Parathyroid adenoma (tissue), 2 donors: ENCODE results near the gene PRDM10.
A peak's percentile ranks its signal among the peaks of the same experiment; 100 is the strongest.
"Not testable (repeated sequence)": the region's sequence is repeated elsewhere in the genome, so short reads cannot be mapped to it uniquely, and the experiment has no call there.

Experiments
- H2AFZ ChIP-seq: fragments of 300-600 bp; sonication (generic); one replicate; pipeline ENCODE4 v1.7.0; 2017; ENCODE audit warnings: antibody characterized with exemption, mild to moderate bottlenecking
- H3K27ac ChIP-seq: fragments of 300-600 bp; sonication (generic); one replicate; pipeline ENCODE4 v1.7.0; 2017
- H3K27me3 ChIP-seq: fragments of 300-600 bp; sonication (generic); one replicate; pipeline ENCODE4 v1.7.0; 2017; ENCODE audit warnings: low read length; ENCODE audit not compliant: control insufficient read depth, insufficient read depth
- H3K36me3 ChIP-seq: fragments of 300-600 bp; sonication (generic); one replicate; pipeline ENCODE4 v1.7.0; 2017; ENCODE audit warnings: low read length; ENCODE audit not compliant: control insufficient read depth, insufficient read depth
- H3K4me1 ChIP-seq: fragments of 300-600 bp; sonication (generic); one replicate; pipeline ENCODE4 v1.7.0; 2017; ENCODE audit warnings: control low read depth
- H3K4me2 ChIP-seq: fragments of 300-600 bp; sonication (generic); one replicate; pipeline ENCODE4 v1.7.0; 2017; ENCODE audit warnings: low read length
- H3K4me3 ChIP-seq: fragments of 300-600 bp; sonication (generic); one replicate; pipeline ENCODE4 v1.7.0; 2017; ENCODE audit warnings: low read depth, low read length
- H3K79me2 ChIP-seq: fragments of 300-600 bp; sonication (generic); one replicate; pipeline ENCODE4 v1.7.0; 2017; ENCODE audit warnings: control low read depth
- H3K9ac ChIP-seq: fragments of 300-600 bp; sonication (generic); one replicate; pipeline ENCODE4 v1.7.0; 2017; ENCODE audit warnings: mild to moderate bottlenecking
- H3K9me3 ChIP-seq: fragments of 300-600 bp; sonication (generic); one replicate; pipeline ENCODE4 v1.7.0; 2017; ENCODE audit warnings: low read length; ENCODE audit not compliant: control insufficient read depth
- CTCF ChIP-seq: fragments of 300-600 bp; sonication (generic); IDR thresholded peaks from one replicate; pipeline ENCODE4 v1.7.0; 2017; ENCODE audit warnings: antibody characterized with exemption, mild to moderate bottlenecking
- donor health status: primary hyperparathyroidism.

The PRDM10 gene

GRCh38 chr11:130020323-130020722 is 17.7 kb upstream of the PRDM10 start:
- no peaks in the 10 kb centered on the region for H3K4me1 ChIP-seq
- TF ChIP-seq CTCF, result no peak
- no peaks in the 10 kb centered on the region for H3K79me2 ChIP-seq
- H3K9me3 ChIP-seq, result no peaks in the 10 kb centered on the region
- no peak overlapping the region for H3K4me2 ChIP-seq
- H3K4me3 ChIP-seq, result no peak overlapping the region
- no peak overlapping the region for H3K27ac ChIP-seq
- H3K36me3 ChIP-seq, result no peaks in the 10 kb centered on the region
- no peak overlapping the region for H2AFZ ChIP-seq
- no peaks in the 10 kb centered on the region for H3K27me3 ChIP-seq
- no peak overlapping the region for H3K9ac ChIP-seq

DNA sequence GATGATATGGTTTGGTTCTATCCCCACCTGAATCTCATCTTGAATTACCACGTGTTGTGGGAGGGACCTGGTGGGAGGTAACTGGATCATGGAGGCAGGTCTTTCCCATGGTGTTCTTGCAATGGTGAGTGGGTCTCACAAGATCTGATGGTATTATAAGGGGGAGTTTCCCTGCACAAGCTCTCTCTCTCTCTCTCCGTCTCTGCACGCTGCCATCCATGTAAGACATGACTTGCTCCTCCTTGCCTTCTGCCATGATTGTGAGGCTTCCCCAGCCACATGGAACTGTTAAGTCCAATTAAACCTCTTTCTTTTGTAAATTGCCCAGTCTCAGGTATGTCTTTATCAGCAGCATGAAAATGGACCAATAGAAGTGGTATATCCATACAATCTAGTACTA is 13.2 kb upstream of the PRDM10 start:
- H3K36me3 ChIP-seq, H3K27me3 ChIP-seq, H3K9ac ChIP-seq, H3K9me3 ChIP-seq, H3K79me2 ChIP-seq, H3K27ac ChIP-seq, H3K4me1 ChIP-seq, H3K4me3 ChIP-seq, H2AFZ ChIP-seq, H3K4me2 ChIP-seq: not testable (repeated sequence)

DNA sequence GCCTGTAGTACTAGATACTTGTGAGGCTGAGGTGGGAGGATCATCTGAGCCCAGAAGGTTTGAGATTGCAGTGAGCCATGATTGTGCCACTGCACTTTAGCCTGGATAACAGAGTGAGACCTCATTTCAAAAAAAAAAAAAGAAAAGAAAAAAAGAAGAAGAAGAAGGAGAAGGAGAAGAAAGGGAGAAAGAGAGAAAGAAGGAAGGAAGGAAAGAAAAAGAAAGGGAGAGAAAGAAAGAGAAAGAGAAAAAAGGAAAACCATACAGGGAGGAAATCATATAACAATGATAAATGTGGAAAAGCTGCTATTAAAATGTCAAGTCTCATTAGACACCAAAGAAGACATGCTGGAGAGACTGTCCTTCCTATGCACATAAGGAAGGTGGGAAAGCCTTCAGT is 5.7 kb upstream of the PRDM10 start:
- no peak overlapping the region for H3K4me2 ChIP-seq
- no peaks in the 10 kb centered on the region for H3K9me3 ChIP-seq
- no peaks in the 10 kb centered on the region for H3K27me3 ChIP-seq
- TF ChIP-seq CTCF, result no peak
- no peak overlapping the region for H2AFZ ChIP-seq
- H3K79me2 ChIP-seq, result no peaks in the 10 kb centered on the region
- no peak overlapping the region for H3K27ac ChIP-seq
- peaks cover 4% of the 10 kb centered on the region for H3K4me1 ChIP-seq
- no peak overlapping the region for H3K9ac ChIP-seq
- H3K4me3 ChIP-seq, result no peak overlapping the region
- no peaks in the 10 kb centered on the region for H3K36me3 ChIP-seq

DNA sequence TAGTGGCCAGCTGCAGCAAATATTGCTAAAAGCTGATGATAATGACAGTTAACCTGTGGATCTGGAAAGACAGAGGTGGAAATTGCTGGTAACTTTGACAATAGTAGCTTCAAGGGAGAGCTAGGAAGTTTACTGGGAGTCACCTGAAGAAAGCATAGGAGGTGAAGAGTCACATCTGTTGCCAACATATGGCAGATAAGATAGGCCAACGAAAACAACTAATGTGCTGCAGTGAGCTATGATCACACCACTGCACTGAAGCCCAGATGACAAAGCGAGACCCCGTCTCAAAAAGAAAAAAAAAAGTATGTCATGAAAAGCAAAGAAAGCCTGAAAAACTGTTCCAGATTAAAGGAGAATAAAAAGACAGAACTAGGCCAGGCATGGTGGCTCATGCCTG is 4.3 kb upstream of the PRDM10 start:
- H3K27me3 ChIP-seq, result no peaks in the 10 kb centered on the region
- H3K4me3 ChIP-seq, result no peak overlapping the region
- no peak overlapping the region for H2AFZ ChIP-seq
- no peaks in the 10 kb centered on the region for H3K36me3 ChIP-seq
- no peak overlapping the region for H3K4me2 ChIP-seq
- no peak for TF ChIP-seq CTCF
- H3K27ac ChIP-seq, result no peak overlapping the region
- H3K9ac ChIP-seq, result no peak overlapping the region
- H3K4me1 ChIP-seq, result peaks cover 4% of the 10 kb centered on the region
- H3K9me3 ChIP-seq, result no peaks in the 10 kb centered on the region
- no peaks in the 10 kb centered on the region for H3K79me2 ChIP-seq

DNA sequence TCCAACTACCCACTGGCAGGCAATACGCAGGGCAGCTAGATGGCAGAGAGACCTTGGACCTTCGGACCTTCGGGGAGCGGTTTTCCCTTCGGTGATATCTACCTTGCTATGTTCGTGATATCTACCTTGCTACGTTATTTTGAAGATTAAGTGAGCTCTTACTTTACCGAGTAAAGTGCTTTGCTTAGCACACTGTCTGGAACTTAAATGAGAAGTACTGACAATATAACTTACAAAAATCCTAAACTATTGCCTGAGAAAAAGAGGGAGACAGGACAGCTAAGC is 1.0 kb upstream of the PRDM10 start:
- H3K4me1 ChIP-seq, result peaks cover 4% of the 10 kb centered on the region
- no peaks in the 10 kb centered on the region for H3K36me3 ChIP-seq
- peak overlapping the region; percentile 91 for H3K4me2 ChIP-seq
- no peaks in the 10 kb centered on the region for H3K9me3 ChIP-seq
- peak overlapping the region; percentile 84 for H3K4me3 ChIP-seq
- H3K27me3 ChIP-seq, result no peaks in the 10 kb centered on the region
- H3K9ac ChIP-seq, result peak overlapping the region; percentile 80
- no peak for TF ChIP-seq CTCF
- peak overlapping the region; percentile 99 for H3K27ac ChIP-seq
- peaks cover 3% of the 10 kb centered on the region for H3K79me2 ChIP-seq
- H2AFZ ChIP-seq, result peak overlapping the region; percentile 97
